Astrocyte of the cerebellum (primary cell): Measurements from ENCODE around the gene TCF3.
A peak's percentile ranks its signal among the peaks of the same experiment; 100 is the strongest.

Experiments
- DNase-seq: peaks from one replicate; pipeline ENCODE4 v3.0.0-alpha.2; 2011; ENCODE audit warnings: low read depth
- H3K4me3 ChIP-seq: 2 replicates; pipeline ENCODE4 v1.5.1; 2011; ENCODE audit warnings: mild to moderate bottlenecking, low read depth, low read length, moderate library complexity
- in situ Hi-C: cut with HindIII; loops from 2 replicates; pipeline ENCODE4 v1.10.0; 2017; ENCODE audit warnings: low sequenced_read_pairs
- TF ChIP-seq, protein P1 (sequence below): IDR thresholded peaks from 2 replicates; pipeline ENCODE4 v1.5.1; 2012; ENCODE audit warnings: low read length, low read depth, moderate library complexity, mild to moderate bottlenecking; ENCODE audit errors: missing control alignments

TCF3 gene

GRCh38 chr19:1567848-1568227 is 84.6 kb downstream of the TCF3 start:
- in situ Hi-C loops = no loop called here
- TF ChIP-seq, protein P1, sequence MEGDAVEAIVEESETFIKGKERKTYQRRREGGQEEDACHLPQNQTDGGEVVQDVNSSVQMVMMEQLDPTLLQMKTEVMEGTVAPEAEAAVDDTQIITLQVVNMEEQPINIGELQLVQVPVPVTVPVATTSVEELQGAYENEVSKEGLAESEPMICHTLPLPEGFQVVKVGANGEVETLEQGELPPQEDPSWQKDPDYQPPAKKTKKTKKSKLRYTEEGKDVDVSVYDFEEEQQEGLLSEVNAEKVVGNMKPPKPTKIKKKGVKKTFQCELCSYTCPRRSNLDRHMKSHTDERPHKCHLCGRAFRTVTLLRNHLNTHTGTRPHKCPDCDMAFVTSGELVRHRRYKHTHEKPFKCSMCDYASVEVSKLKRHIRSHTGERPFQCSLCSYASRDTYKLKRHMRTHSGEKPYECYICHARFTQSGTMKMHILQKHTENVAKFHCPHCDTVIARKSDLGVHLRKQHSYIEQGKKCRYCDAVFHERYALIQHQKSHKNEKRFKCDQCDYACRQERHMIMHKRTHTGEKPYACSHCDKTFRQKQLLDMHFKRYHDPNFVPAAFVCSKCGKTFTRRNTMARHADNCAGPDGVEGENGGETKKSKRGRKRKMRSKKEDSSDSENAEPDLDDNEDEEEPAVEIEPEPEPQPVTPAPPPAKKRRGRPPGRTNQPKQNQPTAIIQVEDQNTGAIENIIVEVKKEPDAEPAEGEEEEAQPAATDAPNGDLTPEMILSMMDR = no peak
- H3K4me3 ChIP-seq = peak overlapping the region; percentile 57
- no peak for DNase-seq

- in situ Hi-C loops = no loop called here
- H3K4me3 ChIP-seq = peak overlapping the region; percentile 57
- no peak for DNase-seq
- TF ChIP-seq, protein P1 = no peak
Measured at GRCh38 chr19:1567116-1567847, 85.1 kb downstream of the TCF3 start.

GRCh38 chr19:1566392-1567115 is 85.9 kb downstream of the TCF3 start:
- in situ Hi-C loops = no loop called here
- peak overlapping the region; percentile 57 for H3K4me3 ChIP-seq
- peak; percentile 56 for DNase-seq
- TF ChIP-seq, protein P1 = no peak

DNA sequence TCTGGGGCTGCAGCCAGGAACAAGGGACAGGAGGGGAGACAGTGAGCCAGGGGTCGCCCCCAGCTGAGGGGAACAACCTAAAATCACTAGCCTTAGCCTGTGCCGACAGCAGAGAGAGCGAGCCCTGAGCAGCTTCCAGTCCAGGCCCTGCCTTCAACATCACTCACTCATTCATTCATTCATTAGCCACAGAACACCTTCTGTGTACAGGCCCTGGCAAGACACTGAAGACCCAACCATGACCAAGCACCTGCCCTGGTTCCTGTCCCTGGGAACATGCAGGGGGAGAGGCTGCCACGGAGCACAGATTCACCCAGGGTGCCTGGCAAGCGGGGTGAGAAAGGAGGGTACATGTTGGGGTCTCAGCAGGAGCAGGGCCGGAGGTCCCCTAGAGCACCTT is 89.2 kb downstream of the TCF3 start:
- TF ChIP-seq, protein P1 = no peak

GRCh38 chr19:1561236-1561842 is 91.1 kb downstream of the TCF3 start:
- in situ Hi-C loops = no loop called here
- H3K4me3 ChIP-seq = no peak overlapping the region
- TF ChIP-seq, protein P1 = no peak
- no peak for DNase-seq

More for the DNA sequence above, 89.2 kb downstream of the TCF3 start:
- no peak for DNase-seq
- no peak overlapping the region for H3K4me3 ChIP-seq
- in situ Hi-C loops = no loop called here

- DNase-seq = no peak
- H3K4me3 ChIP-seq = no peak overlapping the region
- TF ChIP-seq, protein P1 = no peak
- in situ Hi-C loops = no loop called here
Measured at GRCh38 chr19:1560286-1560882, 92.0 kb downstream of the TCF3 start.
